Gastrocnemius medialis (tissue), 4 donors: ENCODE results near the gene TOB1. TPM values are rescaled to one million over a fixed set of nuclear protein-coding genes. Genes with fewer than 3 reads are reported as not detected.

Experiments used
- ATAC-seq, 2 donors: fragments of 150-250 bp; one replicate each; pipeline ENCODE4 v1.9.1; 2016
- DNase-seq, 2 donors: peaks; one replicate each; pipeline ENCODE4 v3.0.0-alpha.2; 2019
- H3K27ac ChIP-seq, 4 donors: fragments of 200-600 bp; sonication (generic); 1 replicate in 1 of 4; 2 replicates in 3 of 4; pipeline ENCODE4 v1.5.1; 2016 to 2018; ENCODE audit warnings: mild to moderate bottlenecking in 2 of 4, moderate library complexity in 1 of 4
- H3K27me3 ChIP-seq, 3 donors: fragments of 200-600 bp; sonication (generic) in 2 of 3; 1 replicate in 1 of 3; 2 replicates in 2 of 3; pipeline versions ENCODE4 v1.5.1 to v1.6.0; 2016 to 2019; ENCODE audit warnings: mild to moderate bottlenecking in 1 of 3, moderate library complexity in 1 of 3
- H3K36me3 ChIP-seq, 2 donors: fragments of 200-600 bp; sonication (generic) in 1 of 2; one replicate each; pipeline ENCODE4 v1.5.1; 2017 to 2018
- H3K4me1 ChIP-seq, 2 donors: fragments of 200-600 bp; sonication (generic) in 1 of 2; one replicate each; pipeline ENCODE4 v1.5.1; 2016 to 2017; ENCODE audit warnings: mild to moderate bottlenecking in 2 of 2
- H3K4me3 ChIP-seq, 4 donors: fragments of 200-600 bp; sonication (generic) in 3 of 4; 1 replicate in 1 of 4; 2 replicates in 3 of 4; pipeline ENCODE4 v1.5.1; 2016 to 2019; ENCODE audit warnings: mild to moderate bottlenecking in 2 of 4
- H3K9me3 ChIP-seq, 3 donors: fragments of 200-600 bp; sonication (generic) in 2 of 3; 1 replicate in 1 of 3; 2 replicates in 2 of 3; pipeline ENCODE4 v1.5.1; 2016 to 2019
- POLR2A ChIP-seq, 2 donors: fragments of 450-650 bp; IDR thresholded peaks; one replicate each; pipeline ENCODE4 v1.6.1; 2017; ENCODE audit warnings: antibody characterized with exemption in 2 of 2, mild to moderate bottlenecking in 2 of 2, moderate library complexity in 2 of 2
- in situ Hi-C, 4 donors: fragments of 200-750 bp; cut with MboI; loops; one replicate each; pipeline versions ENCODE4 v1.15.0 to v1.8.0; 2017; ENCODE audit warnings: low sequenced_read_pairs in 4 of 4
- intact Hi-C: fragments of 100-400 bp; cut with DNase I; formaldehyde crosslinking; loops from one replicate; pipeline ENCODE4 v1.15.1; 2023; ENCODE audit warnings: low total_unique reads
- total RNA-seq, 4 donors: library from RNA; depleted of rRNA; stranded (reverse); fragments of >200 nt; gene quantifications; one replicate each; pipeline versions ENCODE4 v1.1.0 to v1.2.3, GENCODE V29; 2016
- TF ChIP-seq, protein P1 (sequence below), 5 experiments: fragments of 450-650 bp in 3 of 5; fragments of 200-600 bp in 2 of 5; sonication (generic) in 2 of 5; IDR thresholded peaks in 4 of 5; conservative IDR thresholded peaks in 1 of 5; 1 replicate in 4 of 5; 2 replicates in 1 of 5; pipeline ENCODE4 v1.5.1; 2016 to 2019; ENCODE audit warnings: antibody characterized with exemption in 5 of 5, mild to moderate bottlenecking in 3 of 5, moderate library complexity in 3 of 5

Gene TOB1
- total RNA-seq, 4 donors from 2014 or later, result 13.6 to 53.5 (median 28.2) TPM

DNA sequence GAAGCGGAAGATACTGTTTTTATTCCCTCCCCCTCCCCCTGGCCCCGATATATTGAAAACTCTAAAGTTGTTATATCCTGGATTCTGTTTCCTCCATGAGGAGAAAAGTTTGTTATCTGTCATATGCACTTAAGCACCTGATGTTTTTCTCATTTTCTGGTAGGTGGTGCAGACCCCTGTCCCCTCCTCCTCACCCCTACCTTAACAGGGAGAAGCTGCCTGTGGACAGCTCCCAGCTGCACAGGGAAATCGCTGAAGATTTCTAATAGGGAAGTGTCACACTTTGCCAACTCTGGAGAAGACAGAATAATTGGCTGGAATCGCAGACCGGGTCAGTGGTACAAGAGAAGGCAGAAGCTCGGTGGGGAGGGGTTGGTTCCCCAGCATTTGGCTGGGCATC, 45.3 kb upstream of the TOB1 start:
- Histone ChIP-seq H3K27ac (peak overlapping the region in 2 of 4 donors; percentile 67 to 80), H3K36me3 (no peaks in the 10 kb centered on the region), H3K4me1 (peaks cover 0 to 6% of the 10 kb centered on the region in 2 donors), H3K4me3 (no peak overlapping the region), H3K27me3 (no peaks in the 10 kb centered on the region), H3K9me3 (no peaks in the 10 kb centered on the region)
- no peak for TF ChIP-seq POLR2A (IDR thresholded peaks at IDR 0.05)
- TF ChIP-seq, protein P1, sequence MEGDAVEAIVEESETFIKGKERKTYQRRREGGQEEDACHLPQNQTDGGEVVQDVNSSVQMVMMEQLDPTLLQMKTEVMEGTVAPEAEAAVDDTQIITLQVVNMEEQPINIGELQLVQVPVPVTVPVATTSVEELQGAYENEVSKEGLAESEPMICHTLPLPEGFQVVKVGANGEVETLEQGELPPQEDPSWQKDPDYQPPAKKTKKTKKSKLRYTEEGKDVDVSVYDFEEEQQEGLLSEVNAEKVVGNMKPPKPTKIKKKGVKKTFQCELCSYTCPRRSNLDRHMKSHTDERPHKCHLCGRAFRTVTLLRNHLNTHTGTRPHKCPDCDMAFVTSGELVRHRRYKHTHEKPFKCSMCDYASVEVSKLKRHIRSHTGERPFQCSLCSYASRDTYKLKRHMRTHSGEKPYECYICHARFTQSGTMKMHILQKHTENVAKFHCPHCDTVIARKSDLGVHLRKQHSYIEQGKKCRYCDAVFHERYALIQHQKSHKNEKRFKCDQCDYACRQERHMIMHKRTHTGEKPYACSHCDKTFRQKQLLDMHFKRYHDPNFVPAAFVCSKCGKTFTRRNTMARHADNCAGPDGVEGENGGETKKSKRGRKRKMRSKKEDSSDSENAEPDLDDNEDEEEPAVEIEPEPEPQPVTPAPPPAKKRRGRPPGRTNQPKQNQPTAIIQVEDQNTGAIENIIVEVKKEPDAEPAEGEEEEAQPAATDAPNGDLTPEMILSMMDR (IDR thresholded peaks at IDR 0.05 in 4 of 5, conservative IDR thresholded peaks at IDR 0.05 in 1 of 5), result no peak
- ATAC-seq, result no peak
- DNase-seq, result no peak
- in situ Hi-C loops, result no loop called here
- intact Hi-C loops, result no loop called here

GRCh38 chr17:50909765-50910605, 43.8 kb upstream of the TOB1 start:
- Histone ChIP-seq H3K9me3 (no peaks in the 10 kb centered on the region), H3K4me3 (no peak overlapping the region), H3K27ac (peak overlapping the region; percentile 67 to 80 (median 72)), H3K27me3 (no peaks in the 10 kb centered on the region), H3K4me1 (peaks cover 9 to 16% of the 10 kb centered on the region in 2 donors), H3K36me3 (no peaks in the 10 kb centered on the region)
- no peak for ATAC-seq
- in situ Hi-C loops (no loop called here), intact Hi-C loops (loop anchor here (1.0 kb wide), 1 partner anchor 38 kb away; no protein-coding TSS in a partner anchor)
- no peak for DNase-seq
- no peak for TF ChIP-seq POLR2A (IDR thresholded peaks at IDR 0.05)
- TF ChIP-seq, protein P1 (IDR thresholded peaks at IDR 0.05 in 4 of 5, conservative IDR thresholded peaks at IDR 0.05 in 1 of 5), result no peak

- H3K27me3 ChIP-seq, result no peaks in the 10 kb centered on the region
- peak overlapping the region; percentile 67 to 80 (median 72) for H3K27ac ChIP-seq
- ATAC-seq (peak; percentile 25 to 67), DNase-seq (peak; percentile 18 to 86)
- H3K9me3 ChIP-seq, result no peaks in the 10 kb centered on the region
- no peak overlapping the region for H3K4me3 ChIP-seq
- intact Hi-C loops (loop anchor here (1.0 kb wide), 1 partner anchor 39 kb away; no protein-coding TSS in a partner anchor), in situ Hi-C loops (no loop called here)
- peak in 1 of 2 donors; percentile 35 for TF ChIP-seq POLR2A (IDR thresholded peaks at IDR 0.05)
- TF ChIP-seq, protein P1 (IDR thresholded peaks at IDR 0.05 in 4 of 5, conservative IDR thresholded peaks at IDR 0.05 in 1 of 5), result peak in 1 of 5 experiments; percentile 12
- H3K36me3 ChIP-seq, result no peaks in the 10 kb centered on the region
- peaks cover 18 to 25% of the 10 kb centered on the region in 2 donors for H3K4me1 ChIP-seq
These were observed 43.0 kb upstream of the TOB1 start for GRCh38 chr17:50908860-50909764.

DNA sequence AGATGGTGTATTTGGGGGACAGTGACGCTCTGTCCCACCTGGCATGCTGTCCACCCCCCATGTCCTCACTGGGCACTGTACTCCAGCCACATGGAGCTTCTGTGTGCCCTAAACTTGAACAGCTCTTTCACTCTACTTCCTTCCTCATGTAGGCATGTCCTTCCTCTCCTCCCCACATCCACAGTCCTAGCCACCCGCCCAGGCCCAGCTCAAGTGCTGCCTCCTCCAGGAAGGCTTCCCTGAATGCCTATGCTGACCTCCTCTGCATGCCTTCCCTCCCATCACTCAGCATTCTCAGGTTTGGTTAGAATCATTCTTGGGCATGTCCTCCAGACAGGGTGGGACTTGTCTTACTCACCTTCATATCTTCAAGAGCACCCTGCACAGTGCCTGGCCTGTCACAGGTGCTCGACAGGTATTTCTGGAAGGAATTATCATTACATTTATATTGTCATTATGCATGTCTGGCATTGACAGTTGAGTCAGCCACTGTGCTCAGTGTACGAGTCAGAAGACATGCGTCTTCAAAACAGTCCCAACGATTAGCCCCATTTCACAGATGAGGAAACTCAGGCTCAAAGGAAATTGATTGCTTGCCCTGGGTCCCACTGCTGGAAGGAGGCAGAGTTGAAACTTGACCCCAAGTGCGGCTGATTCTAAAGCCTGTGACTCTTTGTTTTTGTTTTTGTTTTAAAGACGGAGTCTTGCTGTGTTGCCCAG, 42.1 kb upstream of the TOB1 start:
- Histone ChIP-seq H3K4me3 (no peak overlapping the region), H3K27me3 (no peaks in the 10 kb centered on the region), H3K9me3 (no peaks in the 10 kb centered on the region), H3K36me3 (no peaks in the 10 kb centered on the region), H3K27ac (peak overlapping the region; percentile 67 to 80 (median 72)), H3K4me1 (peaks cover 25 to 31% of the 10 kb centered on the region in 2 donors)
- intact Hi-C loops (no loop called here), in situ Hi-C loops (no loop called here)
- TF ChIP-seq POLR2A (IDR thresholded peaks at IDR 0.05), result no peak
- TF ChIP-seq, protein P1 (IDR thresholded peaks at IDR 0.05 in 4 of 5, conservative IDR thresholded peaks at IDR 0.05 in 1 of 5), result no peak
- no peak for ATAC-seq
- no peak for DNase-seq
